H9 (cell line): ENCODE measurements around the gene CHN2. TPM values are rescaled to one million over a fixed set of nuclear protein-coding genes. Genes with fewer than 3 reads are reported as not detected.

Experiments used
- DNase-seq: peaks from one replicate; pipeline ENCODE4 v3.0.0-alpha.2; 2017
- H2AFZ ChIP-seq: one replicate; pipeline ENCODE4 v1.6.1; 2013; ENCODE audit warnings: mild to moderate bottlenecking, low read length, control low read depth, moderate library complexity
- H2AK5ac ChIP-seq: 2 replicates; pipeline ENCODE4 v1.6.1; 2013; ENCODE audit warnings: low read length, control low read depth, mixed read lengths; ENCODE audit not compliant: insufficient read length
- H2BK120ac ChIP-seq: one replicate; pipeline ENCODE4 v1.6.1; 2013; ENCODE audit warnings: low read depth, mild to moderate bottlenecking, low read length, control low read depth, inconsistent platforms; ENCODE audit not compliant: poor library complexity, severe bottlenecking
- H2BK12ac ChIP-seq: 2 replicates; pipeline ENCODE4 v1.6.1; 2013; ENCODE audit warnings: low read length, control low read depth, mixed read lengths, low read depth; ENCODE audit not compliant: insufficient read length
- H2BK15ac ChIP-seq: 2 replicates; pipeline ENCODE4 v1.6.1; 2013; ENCODE audit warnings: low read depth, low read length, control low read depth
- H2BK20ac ChIP-seq: one replicate; pipeline ENCODE4 v1.6.1; 2013; ENCODE audit warnings: low read depth, mild to moderate bottlenecking, low read length, control low read depth, inconsistent platforms; ENCODE audit not compliant: poor library complexity, severe bottlenecking
- H2BK5ac ChIP-seq: 2 replicates; pipeline ENCODE4 v1.6.1; 2013; ENCODE audit warnings: low read length, control low read depth, mixed read lengths; ENCODE audit not compliant: insufficient read length
- H3K14ac ChIP-seq: 2 replicates; pipeline ENCODE4 v1.6.1; 2013; ENCODE audit warnings: low read length, control low read depth; ENCODE audit not compliant: insufficient read depth
- H3K18ac ChIP-seq: 2 replicates; pipeline ENCODE4 v1.6.1; 2013; ENCODE audit warnings: low read depth, mild to moderate bottlenecking, mixed read lengths, low read length, control low read depth; ENCODE audit not compliant: insufficient read length
- H3K23ac ChIP-seq: 2 replicates; pipeline ENCODE4 v1.6.1; 2013; ENCODE audit warnings: low read length, control low read depth, mixed read lengths, low read depth; ENCODE audit not compliant: insufficient read length
- H3K23me2 ChIP-seq: 2 replicates; pipeline ENCODE4 v1.6.1; 2013; ENCODE audit warnings: low read depth, mild to moderate bottlenecking, mixed read lengths, low read length, control low read depth; ENCODE audit not compliant: insufficient read length, poor library complexity, severe bottlenecking
- H3K27ac ChIP-seq: 2 replicates; pipeline ENCODE4 v1.5.1; 2013; ENCODE audit warnings: low read length, control low read depth, mixed read lengths, low read depth; ENCODE audit not compliant: insufficient read length
- H3K27me3 ChIP-seq: 2 replicates; pipeline ENCODE4 v1.6.1; 2013; ENCODE audit warnings: low read length, control low read depth, inconsistent platforms; ENCODE audit not compliant: insufficient read depth
- H3K4ac ChIP-seq: 2 replicates; pipeline ENCODE4 v1.6.1; 2013; ENCODE audit warnings: low read depth, mild to moderate bottlenecking, control low read depth, inconsistent platforms, low read length, moderate library complexity
- H3K4me1 ChIP-seq: 2 replicates; pipeline ENCODE4 v1.6.1; 2013; ENCODE audit warnings: low read length, control low read depth, inconsistent platforms; ENCODE audit not compliant: insufficient read depth
- H3K4me2 ChIP-seq: 2 replicates; pipeline ENCODE4 v1.6.1; 2013; ENCODE audit warnings: low read length, control low read depth, mixed read lengths; ENCODE audit not compliant: insufficient read length, insufficient read depth
- H3K56ac ChIP-seq: 2 replicates; pipeline ENCODE4 v1.6.1; 2013; ENCODE audit warnings: low read depth, mild to moderate bottlenecking, mixed read lengths, low read length, control low read depth; ENCODE audit not compliant: insufficient read length
- H3K79me1 ChIP-seq: 2 replicates; pipeline ENCODE4 v1.6.1; 2013; ENCODE audit warnings: low read depth, mild to moderate bottlenecking, moderate library complexity, low read length, control low read depth, inconsistent platforms; ENCODE audit not compliant: insufficient read depth, poor library complexity, severe bottlenecking
- H3K79me2 ChIP-seq: 2 replicates; pipeline ENCODE4 v1.6.1; 2013; ENCODE audit warnings: low read length, control low read depth, inconsistent platforms; ENCODE audit not compliant: insufficient read depth
- H3K9ac ChIP-seq: 2 replicates; pipeline ENCODE4 v1.6.1; 2013; ENCODE audit warnings: low read length, control low read depth, mixed read lengths; ENCODE audit not compliant: insufficient read length; ENCODE audit errors: extremely low read depth
- H3K9me3 ChIP-seq: one replicate; pipeline ENCODE4 v1.6.1; 2013; ENCODE audit warnings: low read depth, low read length, inconsistent platforms; ENCODE audit not compliant: control insufficient read depth
- H3T11ph ChIP-seq: one replicate; pipeline ENCODE4 v1.6.1; 2013; ENCODE audit warnings: mild to moderate bottlenecking, low read length, control low read depth, inconsistent platforms
- H4K20me1 ChIP-seq: one replicate; pipeline ENCODE4 v1.6.1; 2013; ENCODE audit not compliant: control insufficient read depth, insufficient read length, insufficient read depth
- H4K5ac ChIP-seq: 2 replicates; pipeline ENCODE4 v1.6.1; 2013; ENCODE audit warnings: low read depth, mild to moderate bottlenecking, mixed read lengths, low read length, control low read depth; ENCODE audit not compliant: insufficient read length
- H4K8ac ChIP-seq: replicated peaks from 2 replicates; pipeline ENCODE4 v1.6.1; 2013; ENCODE audit warnings: low read length, control low read depth, mixed read lengths, low read depth; ENCODE audit not compliant: insufficient read length
- H4K91ac ChIP-seq: 2 replicates; pipeline ENCODE4 v1.6.1; 2013; ENCODE audit warnings: low read depth, mild to moderate bottlenecking, moderate library complexity, mixed read lengths, low read length, control low read depth; ENCODE audit not compliant: insufficient read length
- H3K27ac Mint-ChIP-seq, 3 experiments: 2 replicates in 2 of 3; 3 replicates in 1 of 3; pipeline ENCODE4 v1.8.0; 2020 to 2021; ENCODE audit warnings: mixed read lengths in 3 of 3, mild to moderate bottlenecking in 1 of 3, moderate library complexity in 1 of 3
- H3K27me3 Mint-ChIP-seq: 2 replicates; pipeline ENCODE4 v1.8.0; 2021; ENCODE audit warnings: low read depth, mild to moderate bottlenecking, moderate library complexity, mixed read lengths
- H3K36me3 Mint-ChIP-seq, 3 experiments: 2 replicates in 2 of 3; 3 replicates in 1 of 3; pipeline ENCODE4 v1.8.0; 2020 to 2021; ENCODE audit warnings: low read depth in 3 of 3, mixed read lengths in 3 of 3; ENCODE audit not compliant: insufficient read depth in 1 of 3
- H3K4me1 Mint-ChIP-seq, 2 experiments: 2 replicates each; pipeline ENCODE4 v1.8.0; 2020; ENCODE audit warnings: mixed read lengths in 2 of 2
- H3K4me3 Mint-ChIP-seq, 2 experiments: 2 replicates in 1 of 2; 3 replicates in 1 of 2; pipeline ENCODE4 v1.8.0; 2020 to 2021; ENCODE audit warnings: mild to moderate bottlenecking in 2 of 2, mixed read lengths in 2 of 2, moderate library complexity in 1 of 2
- H3K9me3 Mint-ChIP-seq, 2 experiments: 2 replicates in 1 of 2; 3 replicates in 1 of 2; pipeline ENCODE4 v1.8.0; 2020; ENCODE audit warnings: mild to moderate bottlenecking in 2 of 2, mixed read lengths in 2 of 2, moderate library complexity in 1 of 2
- WGBS: extraction: QIAGEN DNeasy Blood & Tissue Kit; methylation state at CpG from one replicate; pipeline ENCODE4 v1.1.7; 2013; ENCODE audit warnings: missing lambda C conversion rate, low lambda C conversion rate, mixed read lengths; ENCODE audit not compliant: insufficient read length; ENCODE audit errors: extremely low coverage; 5-methylcytosine and 5-hydroxymethylcytosine counted together
- total RNA-seq: library from RNA; stranded (reverse); gene quantifications from 2 replicates; pipeline ENCODE4 v1.2.1, GENCODE V29; 2021
- TF ChIP-seq, protein P1 (sequence below): fragments of 200-600 bp; sonication (generic); conservative IDR thresholded peaks from 3 replicates; pipeline ENCODE4 v1.8.0; 2021; ENCODE audit warnings: antibody characterized with exemption, mild to moderate bottlenecking

The CHN2 gene
- total RNA-seq, 1 experiment from 2014 or later = 3.3 TPM

DNA sequence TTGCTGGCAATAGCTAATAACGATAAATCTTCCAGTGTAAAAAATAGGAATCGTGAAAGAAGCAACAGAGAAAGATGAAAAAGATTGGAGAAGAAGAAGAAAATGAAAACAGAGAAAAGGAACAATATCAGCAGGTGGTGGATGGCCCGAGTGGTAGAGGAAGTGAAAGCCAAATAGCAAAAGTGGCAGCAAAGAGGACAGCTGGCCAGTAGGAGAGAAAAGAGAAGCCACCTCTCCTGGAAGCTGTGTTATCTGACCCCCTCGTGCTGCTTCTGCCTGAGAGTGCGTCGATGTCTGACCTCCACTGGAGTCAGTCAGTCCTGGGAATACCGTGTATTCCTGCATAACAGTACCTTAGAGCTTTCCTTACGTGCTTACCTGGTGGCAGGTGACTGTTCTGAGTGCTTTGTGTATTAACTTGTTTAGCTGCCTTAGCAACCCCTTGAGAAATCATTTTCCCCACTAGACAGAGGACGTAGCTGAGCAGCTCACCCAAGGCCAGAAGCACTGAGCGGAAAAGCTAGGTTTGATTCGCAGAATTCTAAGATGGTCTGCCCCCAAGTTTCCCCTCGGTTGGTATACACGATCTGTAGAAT is 88.3 kb downstream of the CHN2 start:
- Mint-ChIP-seq H3K27ac (no peak overlapping the region), H3K9me3 (no peaks in the 10 kb centered on the region), H3K36me3 (no peaks in the 10 kb centered on the region), H3K4me1 (peaks cover 12 to 16% of the 10 kb centered on the region in 2 experiments), H3K27me3 (peaks cover 1% of the 10 kb centered on the region), H3K4me3 (no peak overlapping the region)
- DNase-seq = peak; percentile 65
- Histone ChIP-seq H3K23me2 (no peaks in the 10 kb centered on the region), H3K18ac (no peak overlapping the region), H4K8ac (no peak overlapping the region), H3K4me1 (peaks cover 6% of the 10 kb centered on the region; the same call in 1 of the 2 replicates), H2AK5ac (no peak overlapping the region), H3K79me2 (no peaks in the 10 kb centered on the region), H2BK120ac (no peak overlapping the region), H3T11ph (no peak overlapping the region), H3K14ac (no peak overlapping the region), H3K4ac (no peak overlapping the region), H4K91ac (no peak overlapping the region), H3K23ac (no peak overlapping the region), H2AFZ (no peak overlapping the region), H3K9ac (no peak overlapping the region), H3K27me3 (no peaks in the 10 kb centered on the region), H4K5ac (no peak overlapping the region), H2BK20ac (no peak overlapping the region), H3K56ac (no peak overlapping the region), H2BK12ac (no peak overlapping the region), H2BK15ac (no peak overlapping the region), H3K4me2 (no peak overlapping the region), H3K9me3 (no peaks in the 10 kb centered on the region), H4K20me1 (no peaks in the 10 kb centered on the region), H2BK5ac (no peak overlapping the region), H3K79me1 (no peaks in the 10 kb centered on the region), H3K27ac (no peak overlapping the region)
- WGBS = no CpG with 5 or more reads among the region's 13 CpGs
- TF ChIP-seq, protein P1, sequence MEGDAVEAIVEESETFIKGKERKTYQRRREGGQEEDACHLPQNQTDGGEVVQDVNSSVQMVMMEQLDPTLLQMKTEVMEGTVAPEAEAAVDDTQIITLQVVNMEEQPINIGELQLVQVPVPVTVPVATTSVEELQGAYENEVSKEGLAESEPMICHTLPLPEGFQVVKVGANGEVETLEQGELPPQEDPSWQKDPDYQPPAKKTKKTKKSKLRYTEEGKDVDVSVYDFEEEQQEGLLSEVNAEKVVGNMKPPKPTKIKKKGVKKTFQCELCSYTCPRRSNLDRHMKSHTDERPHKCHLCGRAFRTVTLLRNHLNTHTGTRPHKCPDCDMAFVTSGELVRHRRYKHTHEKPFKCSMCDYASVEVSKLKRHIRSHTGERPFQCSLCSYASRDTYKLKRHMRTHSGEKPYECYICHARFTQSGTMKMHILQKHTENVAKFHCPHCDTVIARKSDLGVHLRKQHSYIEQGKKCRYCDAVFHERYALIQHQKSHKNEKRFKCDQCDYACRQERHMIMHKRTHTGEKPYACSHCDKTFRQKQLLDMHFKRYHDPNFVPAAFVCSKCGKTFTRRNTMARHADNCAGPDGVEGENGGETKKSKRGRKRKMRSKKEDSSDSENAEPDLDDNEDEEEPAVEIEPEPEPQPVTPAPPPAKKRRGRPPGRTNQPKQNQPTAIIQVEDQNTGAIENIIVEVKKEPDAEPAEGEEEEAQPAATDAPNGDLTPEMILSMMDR = no peak
